GM23338 (cell line): Measurements from ENCODE around the gene FANCD2OS. TPM values are rescaled to one million over a fixed set of nuclear protein-coding genes. Genes with fewer than 3 reads are reported as not detected.

Source experiments
- ATAC-seq: fragments of 200-7000 bp; cut with Tn5 transposase; 3 replicates; pipeline ENCODE4 v1.9.1; 2020
- DNase-seq: peaks from one replicate; pipeline ENCODE4 v3.0.0-alpha.2; 2015; ENCODE audit warnings: low spot score
- H2AFZ ChIP-seq: fragments of 200-600 bp; sonication (generic); 2 replicates; pipeline ENCODE4 v1.8.0; 2016; ENCODE audit warnings: antibody characterized with exemption, mild to moderate bottlenecking, moderate library complexity
- H3F3A ChIP-seq: fragments of 200-600 bp; sonication (generic); replicated peaks from 2 replicates; pipeline ENCODE4 v1.8.0; 2017; ENCODE audit warnings: antibody characterized with exemption, mixed run types, low read depth
- H3K27ac ChIP-seq: fragments of 200-600 bp; sonication (generic); 2 replicates; pipeline ENCODE4 v1.6.1; 2016; ENCODE audit warnings: low read depth
- H3K27me3 ChIP-seq: fragments of 200-600 bp; sonication (generic); 2 replicates; pipeline ENCODE4 v1.8.0; 2016; ENCODE audit warnings: mild to moderate bottlenecking, mixed run types, moderate library complexity; ENCODE audit not compliant: insufficient read depth
- H3K36me3 ChIP-seq: fragments of 200-600 bp; sonication (generic); 2 replicates; pipeline ENCODE4 v1.8.0; 2016; ENCODE audit warnings: mild to moderate bottlenecking; ENCODE audit not compliant: insufficient read depth
- H3K4me1 ChIP-seq: fragments of 200-600 bp; sonication (generic); 2 replicates; pipeline ENCODE4 v1.8.0; 2016; ENCODE audit warnings: mild to moderate bottlenecking, moderate library complexity; ENCODE audit not compliant: insufficient read depth
- H3K4me2 ChIP-seq: fragments of 200-600 bp; sonication (generic); 2 replicates; pipeline ENCODE4 v1.7.1; 2017; ENCODE audit warnings: mixed run types
- H3K4me3 ChIP-seq: fragments of 200-600 bp; sonication (generic); 2 replicates; pipeline ENCODE4 v1.6.1; 2016; ENCODE audit warnings: mixed run types
- H3K79me2 ChIP-seq: fragments of 200-600 bp; sonication (generic); replicated peaks from 2 replicates; pipeline ENCODE4 v1.8.0; 2017; ENCODE audit warnings: mild to moderate bottlenecking; ENCODE audit not compliant: insufficient read depth
- H3K9me2 ChIP-seq: fragments of 200-600 bp; sonication (generic); 2 replicates; pipeline ENCODE4 v1.8.0; 2017; ENCODE audit not compliant: insufficient read depth
- H4K20me1 ChIP-seq: fragments of 200-600 bp; sonication (generic); replicated peaks from 2 replicates; pipeline ENCODE4 v1.8.0; 2017; ENCODE audit warnings: mild to moderate bottlenecking; ENCODE audit not compliant: insufficient read depth
- H3K27ac Mint-ChIP-seq: 2 replicates; pipeline ENCODE4 v1.8.0; 2020; ENCODE audit warnings: inconsistent platforms, mild to moderate bottlenecking, moderate library complexity, mixed read lengths
- H3K27me3 Mint-ChIP-seq: 3 replicates; pipeline ENCODE4 v1.8.0; 2022; ENCODE audit warnings: low read depth, mild to moderate bottlenecking, moderate library complexity, mixed read lengths, inconsistent platforms; ENCODE audit not compliant: insufficient read depth, poor library complexity
- H3K36me3 Mint-ChIP-seq: 3 replicates; pipeline ENCODE4 v1.8.0; 2021; ENCODE audit warnings: low read depth, mild to moderate bottlenecking, inconsistent platforms, moderate library complexity, mixed read lengths
- H3K4me1 Mint-ChIP-seq: 3 replicates; pipeline ENCODE4 v1.8.0; 2020; ENCODE audit warnings: mild to moderate bottlenecking, inconsistent platforms, mixed read lengths
- H3K4me3 Mint-ChIP-seq: 3 replicates; pipeline ENCODE4 v1.8.0; 2021; ENCODE audit warnings: moderate library complexity, mild to moderate bottlenecking, inconsistent platforms, mixed read lengths
- H3K9me3 Mint-ChIP-seq: 3 replicates; pipeline ENCODE4 v1.8.0; 2020; ENCODE audit warnings: moderate library complexity, mild to moderate bottlenecking, inconsistent platforms, mixed read lengths
- CTCF ChIP-seq, 2 experiments: fragments of 200-600 bp in 1 of 2; sonication (generic) in 1 of 2; conservative IDR thresholded peaks; 2 replicates each; pipeline versions ENCODE4 v1.5.1 to v1.6.1; 2016 to 2017; ENCODE audit warnings: antibody characterized with exemption in 2 of 2, low read depth in 2 of 2, mild to moderate bottlenecking in 2 of 2, moderate library complexity in 1 of 2
- EZH2 ChIP-seq: fragments of 200-600 bp; sonication (generic); IDR thresholded peaks from one replicate; pipeline ENCODE4 v1.8.0; 2017; ENCODE audit warnings: antibody characterized with exemption, mild to moderate bottlenecking, low read depth; ENCODE audit not compliant: unreplicated experiment
- EZH2phosphoT487 ChIP-seq: fragments of 200-600 bp; sonication (generic); IDR thresholded peaks from one replicate; pipeline ENCODE4 v1.8.1; 2018; ENCODE audit warnings: antibody characterized with exemption; ENCODE audit not compliant: unreplicated experiment
- JUNB ChIP-seq: IDR thresholded peaks from one replicate; pipeline ENCODE4 v1.6.1; 2016; ENCODE audit warnings: antibody characterized with exemption; ENCODE audit not compliant: unreplicated experiment
- NANOG ChIP-seq: IDR thresholded peaks from 2 replicates; pipeline ENCODE4 v1.6.1; 2016; ENCODE audit warnings: antibody characterized with exemption, borderline replicate concordance
- POLR2AphosphoS5 ChIP-seq: IDR thresholded peaks from 2 replicates; pipeline ENCODE4 v1.6.1; 2016; ENCODE audit warnings: antibody characterized with exemption, low read depth
- REST ChIP-seq: IDR thresholded peaks from one replicate; pipeline ENCODE4 v1.6.1; 2018; ENCODE audit warnings: antibody characterized with exemption; ENCODE audit not compliant: unreplicated experiment
- ZNF114 ChIP-seq: fragments of 250-450 bp; sonication (Bioruptor Pico); IDR thresholded peaks from 2 replicates; pipeline ENCODE4 v1.5.0; 2020; ENCODE audit warnings: mild to moderate bottlenecking, moderate library complexity
- ZNF331 ChIP-seq: fragments of 250-450 bp; sonication (Bioruptor Pico); IDR thresholded peaks from 2 replicates; pipeline ENCODE4 v1.5.0; 2020; ENCODE audit warnings: low read depth, mild to moderate bottlenecking, moderate library complexity
- polyA plus RNA-seq: library from polyadenylated mRNA; unstranded; fragments of >200 nt; fragmentation: Nextera tagmentation; extraction: Ambion mirVana; gene quantifications from 2 replicates; pipeline ENCODE4 v1.2.1, GENCODE V29; 2016
- total RNA-seq: library from RNA; depleted of rRNA; stranded (reverse); fragments of >200 nt; shearing (Covaris generic); gene quantifications from 2 replicates; pipeline ENCODE4 v1.2.3, GENCODE V29; 2014
- TF ChIP-seq, protein P1 (sequence below): IDR thresholded peaks from 2 replicates; pipeline ENCODE4 v1.6.1; 2016; ENCODE audit warnings: antibody characterized with exemption
- TF ChIP-seq, protein P2 (sequence below): fragments of 250-450 bp; sonication (Bioruptor Pico); IDR thresholded peaks from 2 replicates; pipeline ENCODE4 v1.5.0; 2020; ENCODE audit warnings: mild to moderate bottlenecking, moderate library complexity

The FANCD2OS gene
- total and polyA plus RNA-seq, 2 experiments from 2014 or later, result 0.94 TPM; not detected in 1

GRCh38 chr3:10155123-10155472, 47.0 kb upstream of the FANCD2OS start:
- Histone ChIP-seq H3K27me3 (no peaks in the 10 kb centered on the region), H3K4me1 (no peaks in the 10 kb centered on the region), H3K36me3 (peaks cover 25% of the 10 kb centered on the region), H3K79me2 (no peaks in the 10 kb centered on the region), H3K9me2 (no peaks in the 10 kb centered on the region), H3F3A (no peaks in the 10 kb centered on the region), H4K20me1 (0 out of 2 replicates have a peak, but pooled peaks cover 4% of the 10 kb centered on the region), H3K4me3 (no peak overlapping the region), H2AFZ (no peak overlapping the region), H3K27ac (no peak overlapping the region), H3K4me2 (no peak overlapping the region)
- H3K27me3 Mint-ChIP-seq, result no peaks in the 10 kb centered on the region
- no peak for TF ChIP-seq REST
- no peak for TF ChIP-seq ZNF114
- no peak for TF ChIP-seq JUNB
- TF ChIP-seq EZH2, result no peak
- no peak for TF ChIP-seq EZH2phosphoT487
- TF ChIP-seq, protein P1, sequence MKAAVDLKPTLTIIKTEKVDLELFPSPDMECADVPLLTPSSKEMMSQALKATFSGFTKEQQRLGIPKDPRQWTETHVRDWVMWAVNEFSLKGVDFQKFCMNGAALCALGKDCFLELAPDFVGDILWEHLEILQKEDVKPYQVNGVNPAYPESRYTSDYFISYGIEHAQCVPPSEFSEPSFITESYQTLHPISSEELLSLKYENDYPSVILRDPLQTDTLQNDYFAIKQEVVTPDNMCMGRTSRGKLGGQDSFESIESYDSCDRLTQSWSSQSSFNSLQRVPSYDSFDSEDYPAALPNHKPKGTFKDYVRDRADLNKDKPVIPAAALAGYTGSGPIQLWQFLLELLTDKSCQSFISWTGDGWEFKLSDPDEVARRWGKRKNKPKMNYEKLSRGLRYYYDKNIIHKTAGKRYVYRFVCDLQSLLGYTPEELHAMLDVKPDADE, result no peak
- TF ChIP-seq CTCF (conservative IDR thresholded peaks at IDR 0.05; ENCODE audit: low read depth in 2 of 2), result no peak
- TF ChIP-seq NANOG, result no peak
- TF ChIP-seq, protein P2, sequence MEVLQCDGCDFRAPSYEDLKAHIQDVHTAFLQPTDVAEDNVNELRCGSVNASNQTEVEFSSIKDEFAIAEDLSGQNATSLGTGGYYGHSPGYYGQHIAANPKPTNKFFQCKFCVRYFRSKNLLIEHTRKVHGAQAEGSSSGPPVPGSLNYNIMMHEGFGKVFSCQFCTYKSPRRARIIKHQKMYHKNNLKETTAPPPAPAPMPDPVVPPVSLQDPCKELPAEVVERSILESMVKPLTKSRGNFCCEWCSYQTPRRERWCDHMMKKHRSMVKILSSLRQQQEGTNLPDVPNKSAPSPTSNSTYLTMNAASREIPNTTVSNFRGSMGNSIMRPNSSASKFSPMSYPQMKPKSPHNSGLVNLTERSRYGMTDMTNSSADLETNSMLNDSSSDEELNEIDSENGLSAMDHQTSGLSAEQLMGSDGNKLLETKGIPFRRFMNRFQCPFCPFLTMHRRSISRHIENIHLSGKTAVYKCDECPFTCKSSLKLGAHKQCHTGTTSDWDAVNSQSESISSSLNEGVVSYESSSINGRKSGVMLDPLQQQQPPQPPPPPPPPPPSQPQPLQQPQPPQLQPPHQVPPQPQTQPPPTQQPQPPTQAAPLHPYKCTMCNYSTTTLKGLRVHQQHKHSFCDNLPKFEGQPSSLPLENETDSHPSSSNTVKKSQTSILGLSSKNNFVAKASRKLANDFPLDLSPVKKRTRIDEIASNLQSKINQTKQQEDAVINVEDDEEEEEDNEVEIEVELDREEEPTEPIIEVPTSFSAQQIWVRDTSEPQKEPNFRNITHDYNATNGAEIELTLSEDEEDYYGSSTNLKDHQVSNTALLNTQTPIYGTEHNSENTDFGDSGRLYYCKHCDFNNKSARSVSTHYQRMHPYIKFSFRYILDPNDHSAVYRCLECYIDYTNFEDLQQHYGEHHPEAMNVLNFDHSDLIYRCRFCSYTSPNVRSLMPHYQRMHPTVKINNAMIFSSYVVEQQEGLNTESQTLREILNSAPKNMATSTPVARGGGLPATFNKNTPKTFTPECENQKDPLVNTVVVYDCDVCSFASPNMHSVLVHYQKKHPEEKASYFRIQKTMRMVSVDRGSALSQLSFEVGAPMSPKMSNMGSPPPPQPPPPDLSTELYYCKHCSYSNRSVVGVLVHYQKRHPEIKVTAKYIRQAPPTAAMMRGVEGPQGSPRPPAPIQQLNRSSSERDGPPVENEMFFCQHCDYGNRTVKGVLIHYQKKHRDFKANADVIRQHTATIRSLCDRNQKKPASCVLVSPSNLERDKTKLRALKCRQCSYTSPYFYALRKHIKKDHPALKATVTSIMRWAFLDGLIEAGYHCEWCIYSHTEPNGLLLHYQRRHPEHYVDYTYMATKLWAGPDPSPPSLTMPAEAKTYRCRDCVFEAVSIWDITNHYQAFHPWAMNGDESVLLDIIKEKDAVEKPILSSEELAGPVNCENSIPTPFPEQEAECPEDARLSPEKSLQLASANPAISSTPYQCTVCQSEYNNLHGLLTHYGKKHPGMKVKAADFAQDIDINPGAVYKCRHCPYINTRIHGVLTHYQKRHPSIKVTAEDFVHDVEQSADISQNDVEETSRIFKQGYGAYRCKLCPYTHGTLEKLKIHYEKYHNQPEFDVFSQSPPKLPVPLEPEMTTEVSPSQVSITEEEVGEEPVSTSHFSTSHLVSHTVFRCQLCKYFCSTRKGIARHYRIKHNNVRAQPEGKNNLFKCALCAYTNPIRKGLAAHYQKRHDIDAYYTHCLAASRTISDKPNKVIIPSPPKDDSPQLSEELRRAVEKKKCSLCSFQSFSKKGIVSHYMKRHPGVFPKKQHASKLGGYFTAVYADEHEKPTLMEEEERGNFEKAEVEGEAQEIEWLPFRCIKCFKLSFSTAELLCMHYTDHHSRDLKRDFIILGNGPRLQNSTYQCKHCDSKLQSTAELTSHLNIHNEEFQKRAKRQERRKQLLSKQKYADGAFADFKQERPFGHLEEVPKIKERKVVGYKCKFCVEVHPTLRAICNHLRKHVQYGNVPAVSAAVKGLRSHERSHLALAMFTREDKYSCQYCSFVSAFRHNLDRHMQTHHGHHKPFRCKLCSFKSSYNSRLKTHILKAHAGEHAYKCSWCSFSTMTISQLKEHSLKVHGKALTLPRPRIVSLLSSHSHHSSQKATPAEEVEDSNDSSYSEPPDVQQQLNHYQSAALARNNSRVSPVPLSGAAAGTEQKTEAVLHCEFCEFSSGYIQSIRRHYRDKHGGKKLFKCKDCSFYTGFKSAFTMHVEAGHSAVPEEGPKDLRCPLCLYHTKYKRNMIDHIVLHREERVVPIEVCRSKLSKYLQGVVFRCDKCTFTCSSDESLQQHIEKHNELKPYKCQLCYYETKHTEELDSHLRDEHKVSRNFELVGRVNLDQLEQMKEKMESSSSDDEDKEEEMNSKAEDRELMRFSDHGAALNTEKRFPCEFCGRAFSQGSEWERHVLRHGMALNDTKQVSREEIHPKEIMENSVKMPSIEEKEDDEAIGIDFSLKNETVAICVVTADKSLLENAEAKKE (CRISPR knock-in tag), result no peak
- no peak for TF ChIP-seq ZNF331 (CRISPR knock-in tag)
- TF ChIP-seq POLR2AphosphoS5, result no peak
- H3K4me3 Mint-ChIP-seq, result no peak overlapping the region
- H3K9me3 Mint-ChIP-seq, result no peaks in the 10 kb centered on the region
- DNase-seq, result no peak
- no peak for ATAC-seq
- H3K36me3 Mint-ChIP-seq, result peaks cover 33% of the 10 kb centered on the region
- no peaks in the 10 kb centered on the region for H3K4me1 Mint-ChIP-seq
- H3K27ac Mint-ChIP-seq, result no peak overlapping the region
